ENCODE measurements around the gene TBL3. TPM values are rescaled to one million over a fixed set of nuclear protein-coding genes. Genes with fewer than 3 reads are reported as not detected.
"Not testable (repeated sequence)": the region's sequence is repeated elsewhere in the genome, so short reads cannot be mapped to it uniquely, and the experiment has no call there.

The TBL3 gene
- total RNA-seq, 1 experiment from 2014 or later, result 68.9 TPM

- ChIA-PET CTCF (interaction anchor here (2.1 kb wide), 1 partner anchor 16 kb away, joined by 4 read pairs; no protein-coding TSS in a partner anchor), RAD21 (ENCODE audit: low non-redundant PET in 1 of 2, low total read pairs in 2 of 2, uncharacterized antibody in 2 of 2, unreplicated experiment in 2 of 2) (no interaction called here), POLR2A (no interaction called here)
- BruUV-seq (replicated peaks), result no TSS peak
- H3K79me2 ChIP-seq (ENCODE audit: insufficient read depth, low read length), result no peaks in the 10 kb centered on the region
- no peaks in the 10 kb centered on the region for H3K27me3 ChIP-seq (ENCODE audit: insufficient read depth, low read length)
- H4K20me1 ChIP-seq (ENCODE audit: insufficient read depth), result no peaks in the 10 kb centered on the region
- no peak overlapping the region for H3K9ac ChIP-seq (ENCODE audit: low read length)
- H3K36me3 ChIP-seq (ENCODE audit: control insufficient read depth in 1 of 2, insufficient read depth in 2 of 2, low read length in 2 of 2), result peaks cover 5 to 6% of the 10 kb centered on the region in 2 experiments; a peak in 3 of 4 replicates
- no peaks in the 10 kb centered on the region for H3K9me3 ChIP-seq (ENCODE audit: control insufficient read depth in 1 of 2, insufficient read depth in 1 of 2, low read depth in 1 of 2, low read length in 2 of 2)
- peaks cover 25 to 35% of the 10 kb centered on the region in 2 experiments for H3K4me1 ChIP-seq (ENCODE audit: control insufficient read depth in 1 of 2, insufficient read depth in 2 of 2, low read length in 2 of 2)
- H2AFZ ChIP-seq (ENCODE audit: low read depth, low read length, poor library complexity, severe bottlenecking), result no peak overlapping the region
- no peaks in the 10 kb centered on the region for H3K9me2 ChIP-seq (ENCODE audit: insufficient read depth)
- TF ChIP-seq JUND (IDR thresholded peaks at IDR 0.05), result no peak
- no peak for TF ChIP-seq CTCF (IDR thresholded peaks at IDR 0.05 in 2 of 3, conservative IDR thresholded peaks at IDR 0.05 in 1 of 3; ENCODE audit: borderline replicate concordance in 1 of 3, insufficient read depth in 1 of 3, low read depth in 2 of 3, low read length in 2 of 3)
- TF ChIP-seq SIN3A (IDR thresholded peaks at IDR 0.05; ENCODE audit: low read depth), result no peak
- no peak for TF ChIP-seq MAX (IDR thresholded peaks at IDR 0.05)
- TF ChIP-seq CEBPB (IDR thresholded peaks at IDR 0.05; ENCODE audit: low read depth), result no peak
- no peak for TF ChIP-seq CBX3 (IDR thresholded peaks at IDR 0.05; ENCODE audit: low read depth)
- TF ChIP-seq POLR2AphosphoS5 (IDR thresholded peaks at IDR 0.05; ENCODE audit: low read depth, low read length), result no peak
- TF ChIP-seq EGR1 (IDR thresholded peaks at IDR 0.05; ENCODE audit: low read depth), result no peak
- no peak for TF ChIP-seq ZFX (IDR thresholded peaks at IDR 0.05)
- TF ChIP-seq EZH2 (IDR thresholded peaks at IDR 0.05), result no peak
- TF ChIP-seq SP1 (IDR thresholded peaks at IDR 0.05; ENCODE audit: low read depth), result no peak
- no peak for TF ChIP-seq REST (IDR thresholded peaks at IDR 0.05; ENCODE audit: low read depth)
- no peak for TF ChIP-seq TCF7L2 (IDR thresholded peaks at IDR 0.05; ENCODE audit: borderline replicate concordance, extremely low read depth, insufficient read depth, insufficient read length)
- H3K4me3 ChIP-seq (replicated peaks in 1 of 2; ENCODE audit: low read depth in 1 of 2, low read length in 2 of 2), result no peak overlapping the region
- intact Hi-C loops (cut with micrococcal nuclease), result no loop called here
- H3K27ac ChIP-seq (ENCODE audit: low read depth, low read length), result no peak overlapping the region
- ATAC-seq, result no peak
- DNase-seq (ENCODE audit: low read depth, low spot score), result no peak
- H3K4me2 ChIP-seq (ENCODE audit: low read length), result no peak overlapping the region
Observed at GRCh38 chr16:1938910-1939309, 32.9 kb upstream of the TBL3 start.

- H3K27me3 ChIP-seq (ENCODE audit: insufficient read depth, low read length); intact Hi-C loops (cut with micrococcal nuclease); H3K9me3 ChIP-seq (ENCODE audit: control insufficient read depth in 1 of 2, insufficient read depth in 1 of 2, low read depth in 1 of 2, low read length in 2 of 2); H3K4me2 ChIP-seq (ENCODE audit: low read length); H3K79me2 ChIP-seq (ENCODE audit: insufficient read depth, low read length); H4K20me1 ChIP-seq (ENCODE audit: insufficient read depth); H3K4me3 ChIP-seq (replicated peaks in 1 of 2; ENCODE audit: low read depth in 1 of 2, low read length in 2 of 2); DNase-seq (ENCODE audit: low read depth, low spot score); H3K27ac ChIP-seq (ENCODE audit: low read depth, low read length); ATAC-seq; H3K9ac ChIP-seq (ENCODE audit: low read length); H3K9me2 ChIP-seq (ENCODE audit: insufficient read depth); BruUV-seq (replicated peaks); H2AFZ ChIP-seq (ENCODE audit: low read depth, low read length, poor library complexity, severe bottlenecking); H3K36me3 ChIP-seq (ENCODE audit: control insufficient read depth in 1 of 2, insufficient read depth in 2 of 2, low read length in 2 of 2): not testable (repeated sequence)
- ChIA-PET RAD21 (ENCODE audit: low non-redundant PET in 1 of 2, low total read pairs in 2 of 2, uncharacterized antibody in 2 of 2, unreplicated experiment in 2 of 2) (interaction anchor here in 1 of 2 experiments (0.7 kb wide), 1 partner anchor 52 kb away, joined by 3 read pairs; no protein-coding TSS in a partner anchor), POLR2A (interaction anchor here (0.9 kb wide), 1 partner anchor 25 kb away, joined by 3 read pairs; the partner anchor contains the start of gene RPS2), CTCF (interaction anchor here (2.1 kb wide), 1 partner anchor 17 kb away, joined by 4 read pairs; no protein-coding TSS in a partner anchor)
- peaks cover 24 to 37% of the 10 kb centered on the region in 2 experiments for H3K4me1 ChIP-seq (ENCODE audit: control insufficient read depth in 1 of 2, insufficient read depth in 2 of 2, low read length in 2 of 2)
Observed at GRCh38 chr16:1939833-1940232, 32.0 kb upstream of the TBL3 start.

Measured in HCT116 (cell line).